Measurements from ENCODE around the gene KAZN. TPM values are rescaled to one million over a fixed set of nuclear protein-coding genes. Genes with fewer than 3 reads are reported as not detected.

The KAZN gene
- polyA plus RNA-seq, 1 experiment = 5.5 TPM

DNA sequence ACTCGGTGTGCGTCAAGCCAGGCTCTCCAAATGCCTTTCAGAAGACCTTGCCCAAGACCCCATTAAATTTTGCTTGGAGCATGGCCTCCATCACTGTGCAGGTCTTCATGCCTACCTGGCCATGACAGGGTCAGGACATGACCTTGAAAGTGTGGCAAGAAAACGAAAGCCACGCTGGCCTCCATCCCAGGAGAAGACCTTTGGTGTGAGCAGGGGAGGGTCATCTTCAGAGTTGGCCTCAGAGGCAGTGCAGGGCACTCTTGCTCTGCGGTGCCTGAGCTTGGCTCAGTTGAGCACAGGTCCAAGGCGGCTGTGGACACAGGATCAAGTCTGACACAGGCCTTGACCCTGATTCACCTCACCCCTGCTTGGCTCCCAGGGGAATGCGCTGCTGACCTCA is 373.6 kb downstream of the KAZN start:
- no peak overlapping the region for H3K4me3 ChIP-seq (ENCODE audit: low read depth, low read length)
- no peaks in the 10 kb centered on the region for H3K27me3 ChIP-seq (ENCODE audit: control insufficient read depth, insufficient read depth, low read length)
- ChIA-PET POLR2A (interaction anchor here (0.6 kb wide), 1 partner anchor 59 kb away, joined by 7 read pairs; no protein-coding TSS in a partner anchor), CTCF (no interaction called here)
- TF ChIP-seq, protein P1, sequence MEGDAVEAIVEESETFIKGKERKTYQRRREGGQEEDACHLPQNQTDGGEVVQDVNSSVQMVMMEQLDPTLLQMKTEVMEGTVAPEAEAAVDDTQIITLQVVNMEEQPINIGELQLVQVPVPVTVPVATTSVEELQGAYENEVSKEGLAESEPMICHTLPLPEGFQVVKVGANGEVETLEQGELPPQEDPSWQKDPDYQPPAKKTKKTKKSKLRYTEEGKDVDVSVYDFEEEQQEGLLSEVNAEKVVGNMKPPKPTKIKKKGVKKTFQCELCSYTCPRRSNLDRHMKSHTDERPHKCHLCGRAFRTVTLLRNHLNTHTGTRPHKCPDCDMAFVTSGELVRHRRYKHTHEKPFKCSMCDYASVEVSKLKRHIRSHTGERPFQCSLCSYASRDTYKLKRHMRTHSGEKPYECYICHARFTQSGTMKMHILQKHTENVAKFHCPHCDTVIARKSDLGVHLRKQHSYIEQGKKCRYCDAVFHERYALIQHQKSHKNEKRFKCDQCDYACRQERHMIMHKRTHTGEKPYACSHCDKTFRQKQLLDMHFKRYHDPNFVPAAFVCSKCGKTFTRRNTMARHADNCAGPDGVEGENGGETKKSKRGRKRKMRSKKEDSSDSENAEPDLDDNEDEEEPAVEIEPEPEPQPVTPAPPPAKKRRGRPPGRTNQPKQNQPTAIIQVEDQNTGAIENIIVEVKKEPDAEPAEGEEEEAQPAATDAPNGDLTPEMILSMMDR (IDR thresholded peaks at IDR 0.05; ENCODE audit: insufficient read depth, low read depth, low read length) = no peak
- H3K36me3 ChIP-seq (ENCODE audit: control insufficient read depth, insufficient read depth, low read length) = no peaks in the 10 kb centered on the region; the same call in 1 of the 2 replicates
- DNase-seq (ENCODE audit: low read depth) = no peak

GRCh38 chr1:14973773-14974172 is 375.3 kb downstream of the KAZN start:
- TF ChIP-seq, protein P1 (IDR thresholded peaks at IDR 0.05; ENCODE audit: insufficient read depth, low read depth, low read length) = no peak
- H3K27me3 ChIP-seq (ENCODE audit: control insufficient read depth, insufficient read depth, low read length) = no peaks in the 10 kb centered on the region
- POLR2A ChIA-PET = no interaction called here
- no peak overlapping the region for H3K4me3 ChIP-seq (ENCODE audit: low read depth, low read length)
- CTCF ChIA-PET = interaction anchor here (1.0 to 3.0 kb wide), 2 partner anchors 19 to 54 kb away, joined by 3 to 12 read pairs; no protein-coding TSS in a partner anchor
- no peak for DNase-seq (ENCODE audit: low read depth)
- H3K36me3 ChIP-seq (ENCODE audit: control insufficient read depth, insufficient read depth, low read length) = peaks cover 2% of the 10 kb centered on the region; the same call in 1 of the 2 replicates

DNA sequence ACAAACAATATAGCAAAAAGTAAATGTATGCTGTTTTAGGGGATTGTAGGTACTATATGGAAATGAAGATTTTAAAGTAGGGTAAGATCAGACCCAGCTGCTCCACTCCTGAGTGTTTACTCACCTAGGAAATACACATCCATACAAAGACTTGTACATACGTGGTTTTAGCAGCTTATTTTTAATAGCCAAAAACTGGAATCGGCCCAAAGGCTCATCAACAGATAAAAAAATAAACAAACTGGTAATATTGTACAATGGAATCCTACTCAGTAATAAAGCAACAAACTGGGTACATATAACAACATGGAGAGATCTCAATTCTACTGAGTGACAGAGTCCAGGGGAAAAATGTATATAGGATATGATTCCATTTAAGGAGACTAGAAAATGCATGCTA is 375.9 kb downstream of the KAZN start:
- Histone ChIP-seq H3K27me3 (ENCODE audit: control insufficient read depth, insufficient read depth, low read length) (no peaks in the 10 kb centered on the region), H3K4me3 (ENCODE audit: low read depth, low read length) (no peak overlapping the region), H3K36me3 (ENCODE audit: control insufficient read depth, insufficient read depth, low read length) (peaks cover 2% of the 10 kb centered on the region; the same call in 1 of the 2 replicates)
- POLR2A ChIA-PET = no interaction called here
- TF ChIP-seq, protein P1 (IDR thresholded peaks at IDR 0.05; ENCODE audit: insufficient read depth, low read depth, low read length) = no peak
- CTCF ChIA-PET = interaction anchor here (1.0 to 3.0 kb wide), 2 partner anchors 19 to 53 kb away, joined by 3 to 12 read pairs; no protein-coding TSS in a partner anchor
- DNase-seq (ENCODE audit: low read depth) = no peak

GRCh38 chr1:14975119-14975518 is 376.6 kb downstream of the KAZN start:
- ChIA-PET CTCF (interaction anchor here (3.0 kb wide), 1 partner anchor 53 kb away, joined by 12 read pairs; no protein-coding TSS in a partner anchor), POLR2A (no interaction called here)
- TF ChIP-seq, protein P1 (IDR thresholded peaks at IDR 0.05; ENCODE audit: insufficient read depth, low read depth, low read length) = no peak
- no peak for DNase-seq (ENCODE audit: low read depth)
- no peaks in the 10 kb centered on the region for H3K27me3 ChIP-seq (ENCODE audit: control insufficient read depth, insufficient read depth, low read length)
- H3K36me3 ChIP-seq (ENCODE audit: control insufficient read depth, insufficient read depth, low read length) = peaks cover 2% of the 10 kb centered on the region; the same call in 1 of the 2 replicates
- no peak overlapping the region for H3K4me3 ChIP-seq (ENCODE audit: low read depth, low read length)

- TF ChIP-seq, protein P1 (IDR thresholded peaks at IDR 0.05; ENCODE audit: insufficient read depth, low read depth, low read length) = no peak
- ChIA-PET POLR2A (no interaction called here), CTCF (no interaction called here)
- Histone ChIP-seq H3K36me3 (ENCODE audit: control insufficient read depth, insufficient read depth, low read length) (peaks cover 2% of the 10 kb centered on the region; the same call in 1 of the 2 replicates), H3K4me3 (ENCODE audit: low read depth, low read length) (no peak overlapping the region), H3K27me3 (ENCODE audit: control insufficient read depth, insufficient read depth, low read length) (no peaks in the 10 kb centered on the region)
- DNase-seq (ENCODE audit: low read depth) = no peak
Observed at GRCh38 chr1:14976256-14976655, 377.8 kb downstream of the KAZN start.

Data from BJ (cell line).